ENCODE data around the gene PTX3.

Gene PTX3

DNA sequence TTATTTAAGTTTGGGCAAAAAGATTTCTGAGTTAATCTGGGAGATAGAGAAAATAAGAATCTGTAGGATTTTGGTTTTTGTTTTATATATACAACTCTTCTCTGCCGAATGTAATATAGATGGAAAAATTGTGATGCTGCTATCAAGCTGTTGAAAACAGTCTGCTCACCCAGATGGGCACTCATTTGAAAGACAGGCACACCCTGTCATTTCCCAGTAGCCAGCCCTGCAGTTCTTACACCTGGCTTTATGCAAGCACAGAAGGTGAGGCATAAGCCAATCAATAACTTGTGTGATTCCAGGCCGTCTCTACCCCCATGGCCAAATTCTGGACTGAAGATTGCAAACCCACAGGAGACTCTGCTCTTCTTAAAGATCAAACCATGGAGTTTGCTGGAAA is 27.1 kb upstream of the PTX3 start:
- TF ChIP-seq, protein P1, sequence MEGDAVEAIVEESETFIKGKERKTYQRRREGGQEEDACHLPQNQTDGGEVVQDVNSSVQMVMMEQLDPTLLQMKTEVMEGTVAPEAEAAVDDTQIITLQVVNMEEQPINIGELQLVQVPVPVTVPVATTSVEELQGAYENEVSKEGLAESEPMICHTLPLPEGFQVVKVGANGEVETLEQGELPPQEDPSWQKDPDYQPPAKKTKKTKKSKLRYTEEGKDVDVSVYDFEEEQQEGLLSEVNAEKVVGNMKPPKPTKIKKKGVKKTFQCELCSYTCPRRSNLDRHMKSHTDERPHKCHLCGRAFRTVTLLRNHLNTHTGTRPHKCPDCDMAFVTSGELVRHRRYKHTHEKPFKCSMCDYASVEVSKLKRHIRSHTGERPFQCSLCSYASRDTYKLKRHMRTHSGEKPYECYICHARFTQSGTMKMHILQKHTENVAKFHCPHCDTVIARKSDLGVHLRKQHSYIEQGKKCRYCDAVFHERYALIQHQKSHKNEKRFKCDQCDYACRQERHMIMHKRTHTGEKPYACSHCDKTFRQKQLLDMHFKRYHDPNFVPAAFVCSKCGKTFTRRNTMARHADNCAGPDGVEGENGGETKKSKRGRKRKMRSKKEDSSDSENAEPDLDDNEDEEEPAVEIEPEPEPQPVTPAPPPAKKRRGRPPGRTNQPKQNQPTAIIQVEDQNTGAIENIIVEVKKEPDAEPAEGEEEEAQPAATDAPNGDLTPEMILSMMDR (conservative IDR thresholded peaks at IDR 0.05; ENCODE audit: low read depth, low read length) = no peak
- no peak overlapping the region for H3K4me3 ChIP-seq (ENCODE audit: low read length)
- DNase-seq (ENCODE audit: low read depth) = no peak

DNA sequence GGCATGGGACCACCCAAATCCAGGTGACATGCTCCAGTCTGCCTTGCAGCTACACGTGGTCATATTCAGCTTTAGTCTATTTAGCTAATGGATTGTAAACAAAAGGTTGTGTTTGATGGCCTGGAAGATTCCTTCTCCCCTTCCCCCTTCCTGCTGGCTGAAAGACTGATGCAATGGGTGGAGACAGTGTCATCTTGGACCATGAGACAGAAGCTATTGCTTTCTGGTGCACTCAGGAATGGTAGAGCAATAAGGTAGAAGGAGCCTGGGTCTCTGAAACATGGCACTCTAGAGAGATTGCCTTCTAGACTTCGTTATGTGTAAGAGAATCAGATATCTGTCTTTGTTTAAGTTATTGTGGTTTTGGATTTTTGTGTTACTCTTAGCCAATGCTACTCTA is 25.7 kb upstream of the PTX3 start:
- TF ChIP-seq, protein P1 (conservative IDR thresholded peaks at IDR 0.05; ENCODE audit: low read depth, low read length) = no peak

DNA sequence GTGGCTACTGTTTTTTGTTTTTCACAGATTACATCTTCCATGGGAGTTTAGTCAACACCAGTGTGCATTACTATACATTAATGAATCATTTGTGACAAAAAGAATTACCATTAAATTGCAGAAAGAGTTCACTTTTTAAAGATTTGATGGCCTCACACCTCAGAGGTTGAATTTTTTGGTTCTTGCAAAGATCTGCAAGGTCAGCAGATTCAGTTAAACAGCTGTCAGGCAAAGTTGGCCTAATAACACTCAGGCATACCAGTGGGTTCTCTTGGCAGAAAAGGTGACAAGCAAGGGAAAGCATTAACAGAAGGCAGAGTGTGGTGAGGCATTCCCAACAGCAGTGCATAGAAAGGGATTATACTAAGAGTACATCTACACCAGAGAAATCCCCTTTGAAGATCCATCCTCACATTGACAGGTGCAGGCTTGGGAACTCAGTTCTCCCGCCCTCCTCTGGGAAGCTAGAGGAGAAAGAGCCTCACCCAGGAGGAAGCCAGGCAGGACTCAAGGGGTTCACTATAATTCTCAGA is 24.3 kb upstream of the PTX3 start:
- TF ChIP-seq, protein P1 (conservative IDR thresholded peaks at IDR 0.05; ENCODE audit: low read depth, low read length) = no peak
- DNase-seq (ENCODE audit: low read depth) = no peak
- H3K4me3 ChIP-seq (ENCODE audit: low read length) = no peak overlapping the region

More for the DNA sequence above, 25.7 kb upstream of the PTX3 start:
- H3K4me3 ChIP-seq (ENCODE audit: low read length) = no peak overlapping the region
- DNase-seq (ENCODE audit: low read depth) = no peak

DNA sequence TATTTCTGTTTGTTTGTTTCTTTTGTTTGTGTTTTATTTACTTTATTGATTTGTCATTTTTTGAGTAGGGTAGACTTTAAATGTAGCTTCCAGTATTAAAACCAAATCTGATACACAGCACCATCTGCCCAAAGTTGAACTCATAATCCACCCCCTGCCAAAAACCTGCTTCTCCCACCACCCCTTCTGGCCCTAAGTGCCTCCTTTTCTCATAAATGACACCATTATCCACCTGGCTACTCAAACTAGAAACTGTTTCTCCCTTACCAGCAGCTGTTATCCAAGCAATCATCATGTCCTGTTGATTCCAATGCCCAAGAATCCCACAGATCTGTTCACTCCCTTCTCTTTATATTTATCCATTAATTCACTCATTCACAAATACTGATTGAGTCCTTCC is 21.8 kb upstream of the PTX3 start:
- DNase-seq (ENCODE audit: low read depth) = no peak
- TF ChIP-seq, protein P1 (conservative IDR thresholded peaks at IDR 0.05; ENCODE audit: low read depth, low read length) = no peak
- no peak overlapping the region for H3K4me3 ChIP-seq (ENCODE audit: low read length)

DNA sequence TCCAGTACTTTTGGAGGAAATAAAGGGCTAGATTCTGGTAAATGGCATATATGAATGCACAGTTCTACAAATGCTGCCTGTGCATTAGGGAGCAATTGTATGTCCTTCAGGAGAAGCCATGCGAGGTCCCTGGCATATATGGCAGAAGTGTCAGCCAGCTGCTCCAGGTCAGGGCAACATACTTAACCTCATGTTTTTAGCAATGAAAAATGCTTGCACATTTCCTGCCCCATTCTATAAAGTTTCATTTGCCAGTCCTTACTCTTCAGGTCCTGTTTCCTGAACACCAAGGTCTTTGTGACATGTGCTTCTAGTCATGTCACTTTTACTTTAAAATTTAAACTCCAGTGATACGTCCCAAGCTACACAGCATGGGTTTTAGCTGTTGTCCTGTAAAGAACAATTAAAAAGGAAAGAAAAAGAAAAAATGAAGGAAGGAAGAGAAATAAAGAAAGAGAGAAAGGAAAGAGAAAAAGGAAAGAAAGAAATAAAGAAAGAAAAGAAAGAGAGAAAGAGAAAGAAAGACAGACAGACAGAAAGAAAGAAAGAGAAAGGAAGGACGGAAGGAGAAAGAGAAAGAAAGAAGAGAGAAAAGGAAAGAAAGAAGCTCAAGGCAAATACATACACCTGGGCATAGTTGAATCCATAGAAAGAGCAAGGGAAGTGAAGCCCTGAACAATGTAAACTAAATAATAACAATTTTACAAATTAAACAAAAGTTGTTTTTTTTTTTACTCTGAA is 20.1 kb upstream of the PTX3 start:
- no peak overlapping the region for H3K4me3 ChIP-seq (ENCODE audit: low read length)
- DNase-seq (ENCODE audit: low read depth) = no peak

DNA sequence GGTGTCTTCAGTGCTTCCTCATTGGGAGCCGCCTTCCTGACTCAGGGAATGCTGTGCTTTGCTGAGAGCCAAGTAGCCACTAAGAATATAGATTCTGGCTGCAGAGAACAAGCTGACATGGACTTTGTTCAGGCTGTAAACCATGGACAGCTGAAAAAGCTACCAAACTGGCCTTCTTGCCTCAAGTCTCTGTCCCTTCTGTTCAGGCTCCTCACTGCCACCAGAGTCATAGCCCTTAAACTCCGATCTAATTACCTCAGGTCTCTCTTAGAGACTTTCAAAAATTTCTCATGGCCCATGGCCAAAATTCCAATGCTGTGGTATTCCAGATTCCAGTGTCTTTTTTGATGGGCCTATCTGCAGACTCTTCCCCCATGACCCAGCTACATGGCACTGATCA is 19.4 kb upstream of the PTX3 start:
- TF ChIP-seq, protein P1 (conservative IDR thresholded peaks at IDR 0.05; ENCODE audit: low read depth, low read length) = no peak
- no peak for DNase-seq (ENCODE audit: low read depth)
- no peak overlapping the region for H3K4me3 ChIP-seq (ENCODE audit: low read length)

More for the DNA sequence above, 20.1 kb upstream of the PTX3 start:
- TF ChIP-seq, protein P1 (conservative IDR thresholded peaks at IDR 0.05; ENCODE audit: low read depth, low read length) = no peak

DNA sequence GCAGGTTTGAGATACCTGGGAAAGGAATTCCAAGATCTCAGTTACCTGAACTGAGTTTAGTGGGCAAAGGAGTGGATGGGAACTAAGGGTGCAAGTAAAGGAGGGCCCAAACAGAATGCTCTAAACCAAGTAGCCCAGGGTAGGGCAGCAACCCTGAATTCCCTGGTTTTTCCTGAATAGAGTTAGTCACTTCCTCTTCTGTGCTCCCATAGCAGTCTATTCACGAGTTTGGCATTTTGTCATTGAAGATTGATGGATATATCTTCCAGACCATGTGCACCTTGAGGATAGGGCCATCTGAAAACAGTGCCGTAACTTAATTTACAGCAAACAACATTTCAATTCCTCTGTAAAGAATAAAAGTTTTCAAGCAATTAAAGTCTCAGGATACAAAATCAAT is 18.5 kb upstream of the PTX3 start:
- no peak for DNase-seq (ENCODE audit: low read depth)
- TF ChIP-seq, protein P1 (conservative IDR thresholded peaks at IDR 0.05; ENCODE audit: low read depth, low read length) = no peak
- H3K4me3 ChIP-seq (ENCODE audit: low read length) = no peak overlapping the region
